Ovary (tissue), 3 donors: ENCODE results near the gene MYRIP.

ENCODE experiments used
- EP300 ChIP-seq: sonication (generic); formaldehyde crosslinking; IDR thresholded peaks from one replicate; pipeline ENCODE4 v1.6.1; 2017; ENCODE audit warnings: antibody characterized with exemption
- POLR2A ChIP-seq: fragments of 450-650 bp; IDR thresholded peaks from one replicate; pipeline ENCODE4 v1.6.1; 2017; ENCODE audit warnings: antibody characterized with exemption, mild to moderate bottlenecking, moderate library complexity
- TF ChIP-seq, protein P1 (sequence below), 3 donors: fragments of 450-650 bp in 2 of 3; fragments of 200-600 bp in 1 of 3; IDR thresholded peaks; one replicate each; pipeline versions ENCODE4 v1.5.1 to v1.8.0; 2016 to 2022; ENCODE audit warnings: antibody characterized with exemption in 3 of 3, mild to moderate bottlenecking in 1 of 3
- donor health status: DM: no; HTN: no; CAD: no.

DNA sequence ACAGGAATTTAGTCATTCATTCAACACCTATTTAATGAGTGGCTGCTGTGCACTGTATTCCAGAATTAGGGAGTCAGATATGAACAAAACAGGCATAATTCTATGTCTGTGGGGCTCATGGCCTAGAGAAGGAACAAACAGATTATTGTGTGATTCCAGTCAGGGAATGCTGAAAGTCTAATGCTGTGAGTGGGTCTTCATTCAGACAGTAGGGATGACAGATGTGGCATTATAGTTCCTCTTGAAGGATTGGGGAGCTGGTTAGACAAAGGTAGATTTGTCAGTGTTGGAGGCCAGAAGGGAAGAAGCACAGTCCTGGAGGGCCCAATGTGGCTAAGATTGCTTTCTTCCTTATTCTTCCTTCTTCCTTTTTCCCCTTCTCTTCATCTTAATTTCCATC is 273.7 kb downstream of the MYRIP start:
- TF ChIP-seq, protein P1, sequence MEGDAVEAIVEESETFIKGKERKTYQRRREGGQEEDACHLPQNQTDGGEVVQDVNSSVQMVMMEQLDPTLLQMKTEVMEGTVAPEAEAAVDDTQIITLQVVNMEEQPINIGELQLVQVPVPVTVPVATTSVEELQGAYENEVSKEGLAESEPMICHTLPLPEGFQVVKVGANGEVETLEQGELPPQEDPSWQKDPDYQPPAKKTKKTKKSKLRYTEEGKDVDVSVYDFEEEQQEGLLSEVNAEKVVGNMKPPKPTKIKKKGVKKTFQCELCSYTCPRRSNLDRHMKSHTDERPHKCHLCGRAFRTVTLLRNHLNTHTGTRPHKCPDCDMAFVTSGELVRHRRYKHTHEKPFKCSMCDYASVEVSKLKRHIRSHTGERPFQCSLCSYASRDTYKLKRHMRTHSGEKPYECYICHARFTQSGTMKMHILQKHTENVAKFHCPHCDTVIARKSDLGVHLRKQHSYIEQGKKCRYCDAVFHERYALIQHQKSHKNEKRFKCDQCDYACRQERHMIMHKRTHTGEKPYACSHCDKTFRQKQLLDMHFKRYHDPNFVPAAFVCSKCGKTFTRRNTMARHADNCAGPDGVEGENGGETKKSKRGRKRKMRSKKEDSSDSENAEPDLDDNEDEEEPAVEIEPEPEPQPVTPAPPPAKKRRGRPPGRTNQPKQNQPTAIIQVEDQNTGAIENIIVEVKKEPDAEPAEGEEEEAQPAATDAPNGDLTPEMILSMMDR (IDR thresholded peaks at IDR 0.05): no peak
- no peak for TF ChIP-seq POLR2A
- no peak for TF ChIP-seq EP300
